AG04450 (cell line): Measurements from ENCODE around the gene CTDSP2. TPM values are rescaled to one million over a fixed set of nuclear protein-coding genes. Genes with fewer than 3 reads are reported as not detected.

ENCODE experiments used
- CTCF ChIA-PET: fragments of 300-600, 350-600 bp; formaldehyde crosslinking; extraction: SDS; loops from one replicate; lab custom pipeline; 2022; ENCODE audit warnings: antibody characterized with exemption, inconsistent platforms; lab: Charles Lee
- POLR2A ChIA-PET: fragments of 350-600 bp; formaldehyde crosslinking; extraction: SDS; loops from one replicate; lab custom pipeline; 2021; ENCODE audit warnings: antibody characterized with exemption, inconsistent platforms; lab: Yijun Ruan, JAX
- DNase-seq: peaks from one replicate; pipeline ENCODE4 v3.0.0-alpha.2; 2011; ENCODE audit warnings: low read depth, low spot score
- H3K27ac ChIP-seq: one replicate; pipeline ENCODE4 v1.5.1; 2012; ENCODE audit warnings: low read depth, low read length, control low read depth
- H3K27me3 ChIP-seq: one replicate; pipeline ENCODE4 v1.6.0; 2012; ENCODE audit warnings: low read length; ENCODE audit not compliant: control insufficient read depth, insufficient read depth
- H3K4me3 ChIP-seq: 2 replicates; pipeline ENCODE4 v1.5.1; 2011; ENCODE audit warnings: mild to moderate bottlenecking, low read depth, low read length, control low read depth
- H3K9me3 ChIP-seq: 2 replicates; pipeline ENCODE4 v1.5.1; 2012; ENCODE audit warnings: low read length; ENCODE audit not compliant: control insufficient read depth, insufficient read depth
- polyA plus RNA-seq: library from polyadenylated mRNA; depleted of rRNA; stranded (reverse); fragments of >200 nt; gene quantifications from 2 replicates; pipeline ENCODE4 v1.2.3, GENCODE V29; 2011
- TF ChIP-seq, protein P1 (sequence below): IDR thresholded peaks from 2 replicates; pipeline ENCODE4 v1.5.1; 2011; ENCODE audit warnings: low read depth, low read length, control low read depth, inconsistent platforms

Gene CTDSP2
- polyA plus RNA-seq, 1 experiment = 292 TPM

DNA sequence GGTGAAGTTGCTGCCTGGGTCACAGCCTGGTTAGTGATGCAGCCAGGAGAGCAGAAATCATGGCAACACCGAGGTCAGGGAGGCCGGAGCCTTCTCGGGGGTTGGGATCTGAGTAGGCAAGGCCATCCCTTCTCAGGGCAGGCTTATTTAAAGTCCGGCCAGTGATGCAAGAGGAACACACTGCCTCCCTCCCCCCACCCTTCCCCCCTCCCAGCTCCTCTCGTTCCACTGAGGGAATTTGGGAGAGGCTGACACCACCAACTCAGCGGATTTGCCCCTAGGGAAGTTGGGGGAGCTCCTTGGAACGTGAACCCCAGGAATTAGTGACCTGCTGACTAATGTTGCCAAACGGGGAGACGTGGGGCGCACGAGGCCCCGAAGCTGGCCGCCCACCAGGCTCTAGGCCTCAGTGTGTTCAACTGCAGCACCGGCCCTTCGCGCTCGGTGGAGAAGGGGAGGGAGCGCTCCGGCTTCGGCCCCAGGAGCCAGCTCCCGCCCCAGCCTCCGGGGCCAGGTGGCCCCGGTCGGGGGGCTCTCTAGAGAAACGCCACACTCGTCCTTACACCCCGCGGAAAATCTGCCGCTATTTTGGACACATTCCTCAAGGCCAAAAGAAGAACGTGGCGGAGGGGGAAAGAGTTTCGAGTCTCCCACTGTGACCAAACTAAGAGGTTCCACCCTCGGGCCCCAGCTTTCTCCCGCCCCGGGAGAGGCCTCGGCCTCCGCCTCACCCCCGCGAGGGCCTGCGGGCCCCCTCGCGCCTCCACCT lies 1.6 kb downstream of the CTDSP2 start:
- peak; percentile 57 for DNase-seq
- Histone ChIP-seq H3K27ac (peak overlapping the region; percentile 98), H3K9me3 (peaks cover 7% of the 10 kb centered on the region; the same call in 1 of the 2 replicates), H3K27me3 (no peaks in the 10 kb centered on the region), H3K4me3 (peak overlapping the region; percentile 97)
- TF ChIP-seq, protein P1, sequence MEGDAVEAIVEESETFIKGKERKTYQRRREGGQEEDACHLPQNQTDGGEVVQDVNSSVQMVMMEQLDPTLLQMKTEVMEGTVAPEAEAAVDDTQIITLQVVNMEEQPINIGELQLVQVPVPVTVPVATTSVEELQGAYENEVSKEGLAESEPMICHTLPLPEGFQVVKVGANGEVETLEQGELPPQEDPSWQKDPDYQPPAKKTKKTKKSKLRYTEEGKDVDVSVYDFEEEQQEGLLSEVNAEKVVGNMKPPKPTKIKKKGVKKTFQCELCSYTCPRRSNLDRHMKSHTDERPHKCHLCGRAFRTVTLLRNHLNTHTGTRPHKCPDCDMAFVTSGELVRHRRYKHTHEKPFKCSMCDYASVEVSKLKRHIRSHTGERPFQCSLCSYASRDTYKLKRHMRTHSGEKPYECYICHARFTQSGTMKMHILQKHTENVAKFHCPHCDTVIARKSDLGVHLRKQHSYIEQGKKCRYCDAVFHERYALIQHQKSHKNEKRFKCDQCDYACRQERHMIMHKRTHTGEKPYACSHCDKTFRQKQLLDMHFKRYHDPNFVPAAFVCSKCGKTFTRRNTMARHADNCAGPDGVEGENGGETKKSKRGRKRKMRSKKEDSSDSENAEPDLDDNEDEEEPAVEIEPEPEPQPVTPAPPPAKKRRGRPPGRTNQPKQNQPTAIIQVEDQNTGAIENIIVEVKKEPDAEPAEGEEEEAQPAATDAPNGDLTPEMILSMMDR = no peak
- ChIA-PET CTCF (interaction anchor here (0.6 to 4.0 kb wide), 6 partner anchors 9 to 59 kb away, joined by 3 to 44 read pairs (median 7); no protein-coding TSS in a partner anchor), POLR2A (interaction anchor here (0.6 to 5.7 kb wide), 11 partner anchors 8 to 1232 kb away, joined by 3 to 114 read pairs (median 10); no protein-coding TSS in a partner anchor)

DNA sequence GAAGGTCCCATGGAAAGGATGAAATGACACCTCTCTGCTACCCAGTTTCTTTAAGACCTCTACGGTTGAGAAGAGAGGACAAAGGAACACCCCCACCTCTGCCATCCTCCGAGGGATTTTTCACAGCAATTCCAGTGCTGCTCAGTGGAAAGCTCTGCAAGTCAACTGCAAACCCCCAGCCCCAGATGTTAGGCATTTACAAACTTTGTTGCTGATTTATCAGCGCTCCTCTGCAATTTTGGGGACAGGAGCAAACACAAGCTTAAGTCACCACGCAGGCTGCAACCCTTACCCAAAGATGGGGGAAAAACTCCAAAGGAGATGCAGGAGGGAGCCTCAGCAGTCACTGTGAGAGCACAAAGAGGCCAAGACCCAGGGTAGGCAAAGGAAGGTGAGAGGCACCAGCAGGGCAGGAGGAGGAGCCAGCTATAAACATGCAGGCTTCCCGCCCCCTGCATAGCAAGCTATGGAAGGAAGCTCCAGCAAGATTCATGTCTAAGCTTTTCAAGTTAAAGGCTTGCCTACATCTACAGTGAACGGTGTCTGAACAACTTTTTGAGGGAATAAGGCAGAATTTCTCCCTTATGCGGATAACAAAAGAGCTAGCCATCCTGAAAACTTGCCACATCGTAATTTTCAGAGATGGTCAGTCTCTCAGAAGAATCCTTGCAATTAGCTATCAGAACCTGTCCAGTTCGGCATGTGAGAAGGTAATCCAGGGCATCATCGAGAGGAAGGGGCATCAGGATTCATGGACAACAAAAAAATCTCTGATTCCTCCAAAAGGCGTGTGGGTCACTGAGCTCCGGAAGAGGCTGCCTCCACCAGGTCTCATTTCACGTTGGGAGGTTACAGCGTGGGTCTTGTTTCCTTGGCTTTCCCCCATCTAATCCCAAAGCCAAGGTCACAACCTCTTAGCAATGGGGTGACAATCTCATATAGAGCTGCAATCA lies 3.9 kb downstream of the CTDSP2 start:
- no peak for DNase-seq
- Histone ChIP-seq H3K4me3 (peak overlapping the region; percentile 97), H3K9me3 (peaks cover 7% of the 10 kb centered on the region; the same call in 1 of the 2 replicates), H3K27me3 (no peaks in the 10 kb centered on the region), H3K27ac (no peak overlapping the region)
- ChIA-PET POLR2A (interaction anchor here (1.1 to 5.7 kb wide), 5 partner anchors 10 to 56 kb away, joined by 4 to 114 read pairs (median 7); no protein-coding TSS in a partner anchor), CTCF (interaction anchor here (0.5 to 4.0 kb wide), 6 partner anchors 10 to 62 kb away, joined by 3 to 44 read pairs (median 14); no protein-coding TSS in a partner anchor)
- TF ChIP-seq, protein P1 = no peak

DNA sequence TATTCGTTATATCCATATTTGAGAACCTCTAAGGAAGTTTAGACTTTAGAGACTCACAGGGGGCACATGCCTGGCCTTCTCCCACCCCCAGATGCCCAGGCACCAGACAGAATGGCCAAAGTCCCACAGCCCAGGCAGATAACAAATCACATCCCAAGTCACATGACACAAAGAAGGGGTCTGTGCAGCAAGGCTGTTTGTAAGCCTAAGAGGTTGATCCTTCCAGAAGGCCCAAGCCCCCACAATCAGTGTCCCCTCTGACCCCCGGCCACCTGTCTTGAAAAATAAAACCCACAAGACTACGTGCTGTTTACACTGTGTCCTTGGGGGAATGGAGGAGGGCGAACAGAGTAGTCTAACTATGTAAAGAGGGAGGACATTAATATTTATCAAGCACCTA lies 5.1 kb downstream of the CTDSP2 start:
- DNase-seq = no peak
- Histone ChIP-seq H3K27ac (no peak overlapping the region), H3K27me3 (no peaks in the 10 kb centered on the region), H3K9me3 (peaks cover 7% of the 10 kb centered on the region; the same call in 1 of the 2 replicates), H3K4me3 (peak overlapping the region; percentile 35)
- POLR2A ChIA-PET = no interaction called here
- CTCF ChIA-PET = interaction anchor here (3.9 to 4.0 kb wide), 2 partner anchors 55 to 62 kb away, joined by 22 to 44 read pairs; no protein-coding TSS in a partner anchor
- TF ChIP-seq, protein P1 = no peak

DNA sequence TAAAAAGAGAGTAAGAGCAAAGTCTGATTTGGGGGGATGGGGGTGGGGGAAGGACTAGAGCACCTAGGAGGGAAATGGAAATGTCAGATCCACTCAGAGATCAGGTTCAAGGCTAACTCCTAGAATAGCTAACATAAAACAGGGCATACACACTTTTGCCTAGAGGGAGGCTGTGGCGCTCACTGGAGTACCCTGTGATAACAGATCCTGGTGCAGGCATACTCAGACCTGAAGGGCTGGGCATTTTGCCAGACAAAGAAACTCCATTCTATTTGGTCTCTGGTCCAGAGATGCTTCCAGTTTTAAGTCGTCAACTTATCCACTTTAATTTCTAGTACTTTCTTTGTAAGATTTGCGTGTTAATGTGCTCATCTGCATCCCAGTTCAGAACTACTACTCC lies 5.8 kb downstream of the CTDSP2 start:
- no peak for DNase-seq
- Histone ChIP-seq H3K9me3 (peaks cover 3% of the 10 kb centered on the region; the same call in 1 of the 2 replicates), H3K27me3 (no peaks in the 10 kb centered on the region), H3K4me3 (no peak overlapping the region; the same call in 1 of the 2 replicates), H3K27ac (no peak overlapping the region)
- ChIA-PET CTCF (interaction anchor here (0.8 kb wide), 1 partner anchor 64 kb away, joined by 4 read pairs; no protein-coding TSS in a partner anchor), POLR2A (no interaction called here)
- TF ChIP-seq, protein P1 = no peak
